Measurements from ENCODE around the gene GNG4. TPM values are rescaled to one million over a fixed set of nuclear protein-coding genes. Genes with fewer than 3 reads are reported as not detected.

Gene GNG4
- total and polyA plus RNA-seq, 2 experiments from 2014 or later: 4.8 to 11.8 TPM

DNA sequence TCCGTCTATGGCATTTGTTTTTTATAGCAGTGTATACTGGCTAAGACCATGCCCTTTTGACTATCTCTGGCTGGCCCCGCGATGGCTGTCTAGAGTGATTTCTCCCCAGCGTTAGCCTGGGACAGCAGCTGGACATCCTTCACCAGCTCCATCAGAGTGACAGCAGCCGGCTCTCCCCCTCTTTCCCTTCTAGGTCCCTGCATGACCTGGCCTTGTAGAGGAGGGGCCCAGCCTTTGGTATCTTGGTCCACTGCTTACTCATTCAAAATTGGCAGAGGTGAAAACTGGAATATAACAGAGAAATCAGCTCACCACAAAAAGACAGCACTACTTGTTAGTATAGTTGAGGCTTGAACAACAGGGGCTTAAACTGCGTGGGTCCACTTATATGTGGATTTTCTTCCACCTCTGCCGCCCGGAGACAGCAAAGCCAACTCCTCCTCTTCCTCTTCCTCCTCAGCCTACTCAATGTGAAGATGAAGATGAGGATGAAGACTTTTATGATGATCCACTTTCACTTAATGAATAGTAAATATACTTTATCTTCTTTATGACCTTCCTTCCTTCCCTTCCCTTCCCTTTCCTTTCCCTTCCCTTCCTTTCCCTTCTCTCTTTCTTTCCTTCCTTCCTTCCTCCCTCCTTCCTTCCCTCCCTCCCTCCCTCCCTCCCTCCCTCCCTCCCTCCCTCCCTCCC lies 116.0 kb downstream of the GNG4 start:
- H3K4me1 ChIP-seq (ENCODE audit: insufficient read depth): no peaks in the 10 kb centered on the region
- TF ChIP-seq EZH2phosphoT487 (IDR thresholded peaks at IDR 0.05; ENCODE audit: low read depth, severe bottlenecking, unreplicated experiment) (no peak), EZH2 (IDR thresholded peaks at IDR 0.05; ENCODE audit: borderline replicate concordance) (no peak)
- TF ChIP-seq, protein P1, sequence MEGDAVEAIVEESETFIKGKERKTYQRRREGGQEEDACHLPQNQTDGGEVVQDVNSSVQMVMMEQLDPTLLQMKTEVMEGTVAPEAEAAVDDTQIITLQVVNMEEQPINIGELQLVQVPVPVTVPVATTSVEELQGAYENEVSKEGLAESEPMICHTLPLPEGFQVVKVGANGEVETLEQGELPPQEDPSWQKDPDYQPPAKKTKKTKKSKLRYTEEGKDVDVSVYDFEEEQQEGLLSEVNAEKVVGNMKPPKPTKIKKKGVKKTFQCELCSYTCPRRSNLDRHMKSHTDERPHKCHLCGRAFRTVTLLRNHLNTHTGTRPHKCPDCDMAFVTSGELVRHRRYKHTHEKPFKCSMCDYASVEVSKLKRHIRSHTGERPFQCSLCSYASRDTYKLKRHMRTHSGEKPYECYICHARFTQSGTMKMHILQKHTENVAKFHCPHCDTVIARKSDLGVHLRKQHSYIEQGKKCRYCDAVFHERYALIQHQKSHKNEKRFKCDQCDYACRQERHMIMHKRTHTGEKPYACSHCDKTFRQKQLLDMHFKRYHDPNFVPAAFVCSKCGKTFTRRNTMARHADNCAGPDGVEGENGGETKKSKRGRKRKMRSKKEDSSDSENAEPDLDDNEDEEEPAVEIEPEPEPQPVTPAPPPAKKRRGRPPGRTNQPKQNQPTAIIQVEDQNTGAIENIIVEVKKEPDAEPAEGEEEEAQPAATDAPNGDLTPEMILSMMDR (IDR thresholded peaks at IDR 0.05; ENCODE audit: poor library complexity): no peak
- no peaks in the 10 kb centered on the region for H3K36me3 ChIP-seq (replicated peaks; ENCODE audit: insufficient read depth, low read depth)
- H3K4me3 ChIP-seq: no peak overlapping the region
- H3K27me3 ChIP-seq: no peaks in the 10 kb centered on the region
- no peaks in the 10 kb centered on the region for H4K20me1 ChIP-seq (ENCODE audit: insufficient read depth, poor library complexity, severe bottlenecking)
- no peak for DNase-seq (ENCODE audit: low spot score)
- H3K79me2 ChIP-seq: no peaks in the 10 kb centered on the region
- no peaks in the 10 kb centered on the region for H3K9me2 ChIP-seq (replicated peaks; ENCODE audit: insufficient read depth)
- no peak overlapping the region for H3K27ac ChIP-seq
- WGBS (ENCODE audit: low lambda C conversion rate, missing lambda C conversion rate): 91% methylated on average over 8 of the region's 8 CpGs
- no peaks in the 10 kb centered on the region for H3K9me3 ChIP-seq (ENCODE audit: low read depth)
- H2AFZ ChIP-seq: no peak overlapping the region
- no peak overlapping the region for H3K4me2 ChIP-seq

DNA sequence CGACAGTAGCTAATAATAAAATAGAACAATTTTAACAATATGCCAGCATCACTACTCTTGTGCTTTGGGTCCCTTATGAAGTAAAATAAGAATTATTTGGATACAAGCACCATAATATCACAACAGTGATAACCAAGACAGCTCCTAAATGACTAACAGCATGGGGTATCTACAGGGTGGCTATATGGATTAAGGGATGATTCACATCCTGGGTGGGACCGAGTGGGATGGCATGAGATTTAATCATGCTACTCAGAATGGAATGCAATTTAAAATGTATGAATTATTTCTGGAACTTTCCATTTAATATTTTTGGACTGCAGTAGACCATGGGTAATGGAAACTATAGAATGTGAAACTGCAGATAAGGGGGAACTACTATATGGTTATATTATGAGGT lies 117.2 kb downstream of the GNG4 start:
- no peak for TF ChIP-seq EZH2 (IDR thresholded peaks at IDR 0.05; ENCODE audit: borderline replicate concordance)
- no peak for TF ChIP-seq EZH2phosphoT487 (IDR thresholded peaks at IDR 0.05; ENCODE audit: low read depth, severe bottlenecking, unreplicated experiment)
- TF ChIP-seq, protein P1 (IDR thresholded peaks at IDR 0.05; ENCODE audit: poor library complexity): no peak
- H3K9me3 ChIP-seq (ENCODE audit: low read depth): no peaks in the 10 kb centered on the region
- 73% methylated on average over 2 of the region's 2 CpGs for WGBS (ENCODE audit: low lambda C conversion rate, missing lambda C conversion rate)
- H3K27ac ChIP-seq: no peak overlapping the region
- no peaks in the 10 kb centered on the region for H3K79me2 ChIP-seq
- H3K4me1 ChIP-seq (ENCODE audit: insufficient read depth): no peaks in the 10 kb centered on the region
- H3K36me3 ChIP-seq (replicated peaks; ENCODE audit: insufficient read depth, low read depth): no peaks in the 10 kb centered on the region
- no peaks in the 10 kb centered on the region for H3K27me3 ChIP-seq
- no peak overlapping the region for H2AFZ ChIP-seq
- H4K20me1 ChIP-seq (ENCODE audit: insufficient read depth, poor library complexity, severe bottlenecking): no peaks in the 10 kb centered on the region
- no peaks in the 10 kb centered on the region for H3K9me2 ChIP-seq (replicated peaks; ENCODE audit: insufficient read depth)
- no peak overlapping the region for H3K4me3 ChIP-seq
- DNase-seq (ENCODE audit: low spot score): no peak
- no peak overlapping the region for H3K4me2 ChIP-seq

DNA sequence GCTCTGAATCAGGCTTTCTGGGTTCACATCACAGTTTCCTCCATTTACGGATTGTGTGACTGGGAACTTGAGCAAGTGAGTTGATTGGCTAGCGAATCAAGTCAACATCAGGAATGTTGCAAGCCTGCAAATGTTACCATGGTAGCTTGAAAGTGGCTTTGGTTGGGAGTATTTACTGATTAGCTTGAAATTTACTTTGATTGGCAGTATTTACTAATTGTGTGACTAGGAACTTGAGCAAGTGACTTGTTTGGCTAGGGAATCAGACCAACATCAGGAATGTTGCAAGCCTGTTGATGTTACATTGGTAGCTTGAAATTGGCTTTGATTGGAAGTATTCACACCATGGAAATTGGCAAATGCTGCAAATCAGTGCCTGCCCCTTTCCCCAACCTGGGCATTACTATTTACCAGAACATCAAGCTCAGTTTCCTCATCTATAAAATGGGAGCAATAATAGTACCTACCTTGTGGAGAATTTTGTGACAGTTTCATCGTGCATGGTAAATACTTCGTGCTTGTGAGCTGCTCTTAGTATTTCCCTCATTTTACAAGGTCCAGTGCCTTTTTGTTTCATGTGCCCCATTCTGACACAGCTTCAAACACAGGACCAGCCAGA lies 122.3 kb downstream of the GNG4 start:
- WGBS (ENCODE audit: low lambda C conversion rate, missing lambda C conversion rate): 83% methylated on average over 4 of the region's 4 CpGs
- H3K36me3 ChIP-seq (replicated peaks; ENCODE audit: insufficient read depth, low read depth): no peaks in the 10 kb centered on the region
- no peak overlapping the region for H3K4me3 ChIP-seq
- no peaks in the 10 kb centered on the region for H4K20me1 ChIP-seq (ENCODE audit: insufficient read depth, poor library complexity, severe bottlenecking)
- no peak overlapping the region for H2AFZ ChIP-seq
- no peak overlapping the region for H3K4me2 ChIP-seq
- no peak for DNase-seq (ENCODE audit: low spot score)
- no peak overlapping the region for H3K27ac ChIP-seq
- H3K4me1 ChIP-seq (ENCODE audit: insufficient read depth): no peaks in the 10 kb centered on the region
- no peaks in the 10 kb centered on the region for H3K79me2 ChIP-seq
- no peaks in the 10 kb centered on the region for H3K9me3 ChIP-seq (ENCODE audit: low read depth)
- no peaks in the 10 kb centered on the region for H3K27me3 ChIP-seq
- H3K9me2 ChIP-seq (replicated peaks; ENCODE audit: insufficient read depth): no peaks in the 10 kb centered on the region
- TF ChIP-seq EZH2phosphoT487 (IDR thresholded peaks at IDR 0.05; ENCODE audit: low read depth, severe bottlenecking, unreplicated experiment) (no peak), EZH2 (IDR thresholded peaks at IDR 0.05; ENCODE audit: borderline replicate concordance) (no peak)
- TF ChIP-seq, protein P1 (IDR thresholded peaks at IDR 0.05; ENCODE audit: poor library complexity): no peak
